NCI-H2081 (cell line): Measurements from ENCODE around the gene PROSER3.
"Not testable (repeated sequence)": the region's sequence is repeated elsewhere in the genome, so short reads cannot be mapped to it uniquely, and the experiment has no call there.

ENCODE experiments used
- DNase-seq, 2 experiments: peaks; one replicate each; lab custom pipeline; 2025; lab: John Stamatoyannopoulos, UW

Gene PROSER3

DNA sequence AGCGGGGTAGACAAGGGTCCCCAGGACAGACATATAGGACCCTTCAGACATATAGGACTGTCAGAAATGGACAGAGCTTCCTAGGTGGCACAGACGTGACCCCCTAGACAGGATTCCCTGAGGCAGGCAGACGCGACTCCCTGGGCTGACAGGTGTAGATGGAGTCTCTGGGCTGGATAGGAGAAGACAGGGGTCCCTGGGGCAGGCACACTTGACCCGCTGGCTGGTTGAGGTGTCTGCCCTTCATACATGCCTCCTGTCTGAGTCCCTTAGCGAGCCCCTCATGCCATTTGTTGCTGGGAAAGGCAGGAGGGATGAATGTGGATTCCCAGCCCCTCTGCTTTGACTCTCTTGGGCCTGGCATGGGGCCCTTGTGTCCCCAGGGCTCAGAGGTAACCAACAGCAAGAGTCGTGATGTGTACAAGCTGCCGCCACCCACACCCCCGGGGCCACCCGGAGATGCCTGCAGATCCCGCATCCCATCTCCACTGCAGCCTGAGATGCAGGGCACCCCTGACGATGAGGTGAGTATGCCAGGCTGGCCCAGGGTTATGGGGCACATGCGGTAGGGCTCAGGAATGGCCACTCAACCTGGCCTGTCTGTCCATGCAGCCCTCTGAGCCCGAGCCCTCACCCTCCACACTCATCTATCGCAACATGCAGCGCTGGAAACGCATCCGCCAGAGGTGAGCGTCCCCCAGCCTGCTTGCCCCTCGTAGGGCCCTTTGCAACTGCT is 4.2 kb upstream of the PROSER3 start:
- DNase-seq: no peak

DNA sequence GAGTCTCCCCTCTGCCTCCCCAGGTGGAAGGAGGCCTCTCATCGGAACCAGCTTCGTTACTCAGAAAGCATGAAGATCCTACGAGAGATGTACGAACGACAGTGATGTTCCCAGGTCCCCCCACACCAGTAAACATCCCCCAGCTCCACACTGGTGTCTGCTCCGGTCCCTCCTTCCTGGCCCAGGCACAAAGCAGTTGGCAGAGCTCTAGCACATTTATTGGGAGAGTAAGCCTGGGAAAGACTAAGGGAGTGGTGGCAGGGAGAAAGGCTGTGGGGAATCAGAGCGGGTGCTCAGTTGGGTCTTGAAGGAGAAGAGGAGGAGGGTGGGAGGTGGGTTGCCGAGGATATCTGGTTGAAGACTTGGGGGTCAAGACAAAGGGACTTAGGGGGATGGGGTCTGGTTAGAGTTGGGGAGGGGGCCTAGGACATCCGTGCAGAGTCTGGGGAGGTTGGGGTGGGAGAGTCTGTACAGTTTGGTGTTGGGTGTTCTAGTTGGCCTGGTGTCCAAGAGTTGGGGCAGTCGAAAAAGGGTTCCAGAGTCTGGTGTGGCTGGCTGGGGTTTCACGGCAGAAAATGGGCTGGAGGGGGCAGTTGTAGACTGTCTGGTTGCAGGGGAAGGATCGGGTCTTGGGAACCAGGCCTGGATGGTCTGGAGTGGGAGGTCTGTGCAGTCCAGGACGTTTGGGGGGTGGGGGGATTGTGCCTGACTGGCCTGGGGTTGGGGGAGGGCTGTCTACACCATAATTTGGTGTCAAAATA is 3.4 kb upstream of the PROSER3 start:
- no peak for DNase-seq

- no peak for DNase-seq
Measured at GRCh38 chr19:35755131-35755549, 2.8 kb upstream of the PROSER3 start.

DNA sequence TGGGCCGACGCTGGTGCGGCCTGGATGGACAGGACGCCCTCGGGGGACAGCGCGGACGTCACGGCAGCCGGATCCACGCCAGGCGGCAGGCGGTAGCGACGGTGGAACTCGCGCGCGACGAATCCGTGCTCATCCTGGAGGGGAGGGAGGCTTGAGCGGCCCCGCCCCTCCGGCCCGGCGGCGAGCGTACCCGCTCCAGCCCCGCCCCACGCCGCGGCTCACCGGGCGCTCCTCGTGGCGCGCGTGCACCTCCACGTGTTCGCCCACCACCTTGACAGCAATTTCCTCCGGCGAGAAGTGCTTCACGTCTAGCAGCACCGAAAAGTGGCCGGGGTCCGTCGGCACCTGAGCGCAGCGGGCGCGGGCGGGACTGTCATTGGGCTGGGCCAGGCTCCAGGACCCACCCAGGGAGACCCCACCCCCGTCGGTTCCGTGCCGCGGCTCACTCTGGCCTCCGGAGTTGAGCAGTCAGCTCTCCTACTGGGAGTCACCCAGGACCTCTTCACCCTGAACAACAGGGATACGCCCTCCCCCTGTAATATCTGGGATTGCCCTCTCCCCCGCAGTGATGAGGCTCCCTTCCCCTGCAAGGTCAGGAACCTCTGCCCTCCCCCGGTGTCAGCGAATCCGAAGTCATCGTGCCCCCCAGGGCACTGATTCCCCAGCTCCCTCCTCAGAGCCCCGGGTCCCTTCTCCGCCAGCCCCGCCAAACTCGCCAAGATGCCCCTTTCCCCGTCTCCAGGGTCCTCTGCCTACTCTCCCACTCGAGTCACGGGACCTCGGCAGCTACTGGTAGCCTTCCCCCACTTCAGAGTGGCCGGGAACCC is 2.2 kb upstream of the PROSER3 start:
- no peak for DNase-seq

DNA sequence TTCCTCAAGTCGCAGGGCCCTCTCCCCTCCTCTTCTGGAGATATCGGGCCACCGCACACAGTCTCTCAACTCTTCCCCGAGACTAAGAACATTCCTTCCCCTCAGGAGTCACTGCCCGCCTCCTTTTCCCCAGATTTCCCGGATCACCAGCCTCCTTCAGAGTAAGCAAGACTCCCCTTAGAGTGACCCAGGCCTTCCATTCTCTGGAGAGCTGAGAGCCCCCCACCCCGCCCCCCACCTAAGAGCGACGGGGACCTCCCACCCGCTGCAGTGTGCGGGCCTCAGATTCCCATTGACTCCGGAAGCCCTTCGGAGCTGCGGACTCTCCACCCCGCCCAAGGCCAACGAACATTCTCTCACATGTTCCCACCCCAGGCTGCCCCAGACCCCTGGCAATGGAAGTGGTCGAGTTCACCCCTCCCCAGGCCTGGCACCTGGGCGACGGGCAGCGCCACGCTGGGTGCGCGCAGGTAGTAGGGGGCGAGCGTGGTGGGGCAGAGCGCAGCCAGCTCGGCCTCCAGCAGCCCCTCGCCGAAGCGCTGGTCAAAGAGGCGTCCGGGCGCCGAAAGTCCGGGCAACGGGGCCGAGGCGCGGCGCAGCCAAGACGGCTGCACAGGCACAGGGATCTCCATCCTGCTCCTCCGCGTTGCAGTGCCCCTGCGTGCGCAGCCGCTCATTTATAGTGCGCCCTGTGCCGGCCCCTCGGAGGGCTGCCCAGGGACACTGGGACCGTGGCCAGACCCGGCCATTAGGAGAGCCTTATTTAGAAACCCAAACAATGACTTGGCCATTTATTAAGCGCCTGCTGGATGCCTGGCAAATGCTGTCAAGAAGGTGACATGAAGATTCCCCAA is 1.4 kb upstream of the PROSER3 start, which contains the start of gene HSPB6:
HSPB6 (minus strand) TSS at position 653 of the 854 bp plus-strand sequence; CDS start at position 632, 21 bp downstream.
- DNase-seq: no peak

- peak; percentile 59 to 83 for DNase-seq
Measured at GRCh38 chr19:35757231-35757748, 686 bp upstream of the PROSER3 start.

- no peak for DNase-seq
Measured at GRCh38 chr19:35759697-35760096, 1.7 kb downstream of the PROSER3 start.

DNA sequence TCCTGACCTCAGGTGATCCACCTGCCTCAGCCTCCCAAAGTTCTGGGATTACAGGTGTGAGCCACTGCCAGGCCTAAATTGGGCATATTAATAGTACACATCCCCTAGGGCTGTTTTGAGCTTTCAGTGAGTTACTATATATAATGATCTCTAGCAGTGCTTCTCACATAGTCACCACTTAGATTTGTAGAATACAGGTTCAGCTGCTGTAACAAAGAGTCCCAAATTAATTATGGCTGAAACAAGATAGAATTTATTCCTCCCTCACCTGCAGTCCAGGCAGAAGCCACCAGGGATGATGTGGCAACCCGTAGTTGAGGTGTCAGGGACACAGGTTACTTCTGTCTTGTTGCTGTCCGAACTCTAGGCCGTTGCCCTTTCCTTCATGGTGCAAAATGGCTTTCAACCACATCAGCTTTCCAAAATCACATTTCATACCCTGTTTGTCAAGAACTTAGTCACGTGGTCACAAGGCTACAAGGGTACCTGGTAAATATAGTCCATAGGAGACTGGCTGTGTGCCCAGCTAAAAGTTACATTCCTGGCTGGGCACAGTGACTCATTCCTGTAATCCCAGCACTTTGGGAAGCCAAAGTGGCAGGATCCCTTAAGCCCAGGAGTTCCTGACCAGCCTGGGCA is 2.9 kb downstream of the PROSER3 start:
- DNase-seq: no peak

DNA sequence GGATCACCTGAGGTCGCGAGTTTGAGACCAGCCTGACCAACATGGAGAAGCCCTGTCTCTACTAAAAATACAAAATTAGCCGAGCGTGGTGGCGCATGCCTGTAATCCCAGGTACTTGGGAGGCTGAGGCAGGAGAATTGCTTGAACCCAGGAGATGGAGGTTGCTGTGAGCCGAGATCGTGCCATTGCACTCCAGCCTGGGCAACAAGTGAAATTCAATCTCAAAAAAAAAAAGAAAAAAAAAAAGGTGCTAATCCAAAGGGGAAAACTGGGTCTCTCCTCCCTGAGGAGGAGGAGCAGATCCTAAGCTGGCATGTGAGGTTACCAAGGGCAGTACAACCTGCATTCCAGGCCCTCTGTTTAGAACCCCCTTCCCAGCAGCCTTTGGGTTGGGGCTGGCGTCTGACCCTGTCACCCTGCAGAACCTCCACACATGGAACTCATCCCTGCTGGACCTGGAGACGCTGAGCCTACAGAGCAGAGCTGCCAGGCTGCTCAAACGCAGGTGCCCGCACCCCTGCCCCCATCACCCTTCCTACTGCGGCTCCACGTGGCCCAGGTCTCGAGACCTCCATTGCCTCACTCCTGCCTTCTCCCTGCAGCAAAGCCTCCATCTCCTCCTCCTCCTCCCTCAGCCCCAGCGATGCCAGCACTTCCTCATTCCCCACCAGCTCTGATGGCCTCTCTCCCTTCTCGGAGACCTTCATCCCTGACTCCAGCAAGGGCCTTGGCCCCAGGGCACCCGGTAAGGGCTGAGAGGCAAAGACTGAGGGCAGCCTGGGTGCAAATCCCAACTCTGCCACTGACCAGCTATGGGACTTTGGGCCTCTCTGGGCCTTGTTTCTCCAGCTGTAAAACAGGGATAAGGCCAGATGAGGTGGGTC is 6.7 kb downstream of the PROSER3 start:
- no peak for DNase-seq

DNA sequence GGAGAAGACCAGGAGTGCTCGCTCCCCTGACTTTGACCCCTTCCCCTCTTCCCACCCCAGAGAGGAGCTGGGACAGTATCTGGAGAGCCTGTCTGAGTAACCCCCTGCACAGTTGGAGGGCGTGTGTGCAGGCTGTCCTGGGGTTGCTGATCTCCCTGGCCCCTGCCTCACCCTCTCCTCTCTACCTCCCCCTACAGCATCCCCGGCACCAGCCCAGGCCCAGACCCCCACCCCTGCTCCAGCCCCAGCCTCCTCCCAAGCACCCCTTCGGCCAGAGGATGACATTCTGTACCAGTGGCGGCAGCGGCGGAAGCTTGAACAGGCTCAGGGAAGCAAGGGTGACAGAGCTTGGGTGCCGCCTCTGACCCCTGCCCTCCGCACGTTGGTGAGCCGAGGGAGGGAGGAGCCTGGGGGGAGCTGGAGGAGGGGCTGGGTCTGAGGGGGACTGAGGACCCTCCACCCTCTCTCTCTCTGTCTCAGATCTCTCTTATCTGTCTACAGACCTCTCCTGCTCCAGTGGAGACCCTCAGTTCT is 8.7 kb downstream of the PROSER3 start:
- no peak for DNase-seq

GRCh38 chr19:35767288-35768081 is 9.5 kb downstream of the PROSER3 start:
- DNase-seq: no peak

- no peak for DNase-seq
Measured at GRCh38 chr19:35768082-35768421, 10.1 kb downstream of the PROSER3 start.

- not testable (repeated sequence) for DNase-seq
Measured at GRCh38 chr19:35772362-35772761, 14.4 kb downstream of the PROSER3 start.

DNA sequence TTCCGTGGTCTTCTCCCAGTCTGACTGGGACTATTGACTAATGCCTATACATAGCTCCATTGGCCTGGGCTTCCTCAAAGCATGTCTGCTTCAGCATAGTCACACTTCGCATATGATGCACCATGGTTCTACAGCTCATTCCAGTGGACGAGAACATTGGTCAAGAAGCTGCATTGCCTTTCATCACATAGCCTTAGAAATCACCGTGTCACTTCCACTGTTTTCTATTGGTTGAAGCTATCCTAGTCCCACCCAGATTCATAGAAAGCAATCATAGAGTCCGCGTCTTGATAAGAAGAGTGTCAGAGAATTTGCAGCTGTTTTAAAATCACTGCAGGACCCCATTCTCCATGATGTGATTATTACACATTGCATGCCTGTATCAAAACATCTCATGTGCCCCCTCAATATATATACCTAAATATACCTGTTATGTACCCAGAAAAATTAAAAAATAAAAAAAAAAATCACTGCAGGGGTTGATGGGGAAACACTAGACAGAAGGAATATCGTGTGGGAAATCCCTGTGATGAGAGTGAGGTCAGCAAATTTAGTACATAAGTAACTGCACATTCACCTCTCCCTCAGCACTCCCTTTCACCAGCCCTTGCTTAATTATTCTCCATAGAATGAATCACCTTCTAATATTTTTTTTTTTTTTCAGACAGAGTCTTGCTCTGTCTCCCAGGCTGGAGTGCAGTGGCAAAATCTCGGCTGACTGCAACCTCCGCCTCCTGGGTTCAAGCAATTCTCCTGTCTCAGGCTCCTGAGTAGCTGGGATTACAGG is 15.2 kb downstream of the PROSER3 start:
- no peak for DNase-seq

DNA sequence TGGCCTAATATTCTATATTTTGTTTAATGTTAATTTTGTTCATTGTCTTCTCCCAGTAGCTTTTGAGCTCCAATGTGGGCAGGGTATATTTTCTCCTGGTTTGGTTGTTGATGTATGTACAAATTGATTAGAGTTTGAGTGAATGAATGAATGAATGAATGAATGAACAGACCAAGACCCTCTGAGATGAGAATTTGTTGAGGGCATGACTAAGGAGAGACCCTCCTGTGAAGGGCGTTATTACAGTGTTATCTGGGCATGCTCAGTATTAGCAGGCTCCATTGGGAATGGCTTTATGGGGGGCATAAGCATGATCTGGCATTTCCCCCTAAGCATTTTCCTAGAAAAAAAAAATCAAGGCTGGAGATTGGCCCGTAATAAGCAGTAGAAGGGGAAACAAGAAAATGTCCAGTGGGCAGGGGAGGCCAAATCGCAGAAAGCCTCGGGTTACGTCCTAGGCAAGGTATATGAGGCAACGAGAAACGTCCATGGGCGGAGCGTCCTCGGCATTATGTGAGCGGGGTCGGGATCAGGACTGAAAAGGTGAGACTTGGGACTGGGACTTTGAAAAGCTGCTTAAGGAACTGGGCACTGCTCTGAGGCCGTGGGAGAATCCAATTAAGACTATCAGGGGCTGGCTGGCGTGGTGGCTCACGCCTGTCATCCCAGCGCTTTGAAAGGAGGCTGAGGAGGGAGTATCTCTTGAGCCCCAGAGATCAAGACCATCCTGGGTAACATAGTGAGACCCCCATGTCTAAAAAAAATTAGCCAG is 16.5 kb downstream of the PROSER3 start:
- DNase-seq: peak in 1 of 2 experiments; percentile 13

DNA sequence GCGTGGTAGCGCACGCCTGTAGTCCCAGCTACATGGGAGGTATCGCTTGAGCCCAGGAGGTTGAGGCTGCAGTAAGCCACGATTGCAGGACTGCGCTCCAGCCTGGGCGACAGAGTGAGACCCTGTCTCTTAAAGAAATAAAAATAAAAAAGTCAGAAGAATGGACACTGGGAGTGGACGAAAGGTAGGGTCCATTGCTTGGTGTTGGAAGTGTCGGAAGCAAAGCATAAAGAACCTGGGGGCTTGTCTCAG is 17.0 kb downstream of the PROSER3 start:
- DNase-seq: no peak
